Gastroesophageal sphincter (tissue), 3 donors: ENCODE measurements around the gene PEPD.

Experiments
- CTCF ChIP-seq, 4 experiments: fragments of 200-600 bp in 2 of 4; fragments of 450-650 bp in 2 of 4; sonication (generic) in 1 of 4; IDR thresholded peaks; one replicate each; pipeline ENCODE4 v1.5.1; 2017 to 2019; ENCODE audit warnings: antibody characterized with exemption in 4 of 4, mild to moderate bottlenecking in 2 of 4, moderate library complexity in 2 of 4
- POLR2A ChIP-seq, 2 donors: fragments of 450-650 bp; IDR thresholded peaks; one replicate each; pipeline ENCODE4 v1.6.1; 2017; ENCODE audit warnings: antibody characterized with exemption in 2 of 2, mild to moderate bottlenecking in 2 of 2, moderate library complexity in 1 of 2
- POLR2AphosphoS5 ChIP-seq: sonication (generic); formaldehyde crosslinking; IDR thresholded peaks from one replicate; pipeline ENCODE4 v1.6.1; 2017; ENCODE audit warnings: antibody characterized with exemption

- TF ChIP-seq CTCF (IDR thresholded peaks at IDR 0.05), result no peak
- TF ChIP-seq POLR2A (IDR thresholded peaks at IDR 0.05), result no peak
- no peak for TF ChIP-seq POLR2AphosphoS5
These were observed 135.2 kb downstream of the PEPD start for GRCh38 chr19:33386361-33386858.
